Upper lobe of right lung (tissue), 1 donor: Measurements from ENCODE around the gene IGSF3. TPM values are rescaled to one million over a fixed set of nuclear protein-coding genes. Genes with fewer than 3 reads are reported as not detected.

Experiments
- ATAC-seq: fragments of 200-7000 bp; cut with Tn5 transposase; one replicate; pipeline ENCODE4 v1.9.1; 2020; ENCODE audit warnings: mild to moderate bottlenecking, moderate library complexity
- DNase-seq: peaks from one replicate; pipeline ENCODE4 v3.0.0-alpha.2; 2020
- H3K27ac ChIP-seq: fragments of 200-600 bp; one replicate; pipeline ENCODE4 v1.8.0; 2022
- H3K27me3 ChIP-seq: fragments of 200-600 bp; one replicate; pipeline ENCODE4 v1.8.0; 2022; ENCODE audit warnings: mild to moderate bottlenecking
- H3K36me3 ChIP-seq: fragments of 200-600 bp; one replicate; pipeline ENCODE4 v1.8.0; 2022
- H3K4me1 ChIP-seq: fragments of 200-600 bp; one replicate; pipeline ENCODE4 v1.8.0; 2022
- H3K4me3 ChIP-seq: fragments of 200-600 bp; one replicate; pipeline ENCODE4 v1.8.0; 2022; ENCODE audit warnings: mild to moderate bottlenecking
- H3K9me3 ChIP-seq: fragments of 200-600 bp; one replicate; pipeline ENCODE4 v1.8.0; 2022
- CTCF ChIP-seq: fragments of 200-600 bp; IDR thresholded peaks from one replicate; pipeline ENCODE4 v1.8.0; 2022; ENCODE audit warnings: antibody characterized with exemption
- intact Hi-C: fragments of 100-400 bp; cut with DNase I; formaldehyde crosslinking; loops from one replicate; pipeline ENCODE4 v1.11.0; 2022
- microRNA-seq: library from miRNA; unstranded; fragments of <30 nt; microRNA quantifications from one replicate; pipeline ENCODE4 v1.2.0, GENCODE V29; 2020; ENCODE audit warnings: borderline microRNAs expressed
- total RNA-seq: library from RNA; stranded (reverse); fragmentation: NEBNext Ultra II Directional; extraction: Animal tissue kit (Norgen Biotek cat#: 25700); gene quantifications from one replicate; pipeline ENCODE4 v1.2.1, GENCODE V29; 2021
- donor health status: DM: no; HTN: yes; CAD: no; lungs with severe emphysema.

IGSF3 gene
- total RNA-seq, 1 donor from 2014 or later: 20.1 TPM

GRCh38 chr1:116531917-116532316 is 135.6 kb downstream of the IGSF3 start:
- intact Hi-C loops: no loop called here
- TF ChIP-seq CTCF: no peak
- no peak for DNase-seq
- Histone ChIP-seq H3K9me3 (no peaks in the 10 kb centered on the region), H3K4me1 (no peaks in the 10 kb centered on the region), H3K27ac (no peak overlapping the region), H3K4me3 (no peak overlapping the region), H3K36me3 (peaks cover 25% of the 10 kb centered on the region), H3K27me3 (no peaks in the 10 kb centered on the region)
- peak; percentile 52 for ATAC-seq

- intact Hi-C loops: no loop called here
- ATAC-seq (no peak), DNase-seq (no peak)
- Histone ChIP-seq H3K4me3 (no peak overlapping the region), H3K4me1 (no peaks in the 10 kb centered on the region), H3K9me3 (no peaks in the 10 kb centered on the region), H3K27me3 (no peaks in the 10 kb centered on the region), H3K36me3 (peaks cover 10% of the 10 kb centered on the region), H3K27ac (no peak overlapping the region)
- no peak for TF ChIP-seq CTCF
Measured at GRCh38 chr1:116529681-116530080, 137.9 kb downstream of the IGSF3 start.

GRCh38 chr1:116529199-116529631 is 138.3 kb downstream of the IGSF3 start:
- no peak for TF ChIP-seq CTCF
- no peak for DNase-seq
- H3K4me1 ChIP-seq: no peaks in the 10 kb centered on the region
- H3K9me3 ChIP-seq: no peaks in the 10 kb centered on the region
- H3K27ac ChIP-seq: no peak overlapping the region
- H3K4me3 ChIP-seq: no peak overlapping the region
- no peak for ATAC-seq
- intact Hi-C loops: no loop called here
- H3K36me3 ChIP-seq: peaks cover 8% of the 10 kb centered on the region
- no peaks in the 10 kb centered on the region for H3K27me3 ChIP-seq

GRCh38 chr1:116528329-116529083 is 139.0 kb downstream of the IGSF3 start:
- Histone ChIP-seq H3K4me1 (no peaks in the 10 kb centered on the region), H3K27me3 (no peaks in the 10 kb centered on the region), H3K36me3 (peaks cover under 1% of the 10 kb centered on the region), H3K9me3 (no peaks in the 10 kb centered on the region), H3K4me3 (no peak overlapping the region), H3K27ac (no peak overlapping the region)
- no peak for DNase-seq
- TF ChIP-seq CTCF: no peak
- ATAC-seq: no peak
- intact Hi-C loops: no loop called here

- no peak for DNase-seq
- H3K4me3 ChIP-seq: no peak overlapping the region
- H3K27ac ChIP-seq: no peak overlapping the region
- no peaks in the 10 kb centered on the region for H3K4me1 ChIP-seq
- ATAC-seq: no peak
- no peaks in the 10 kb centered on the region for H3K9me3 ChIP-seq
- intact Hi-C loops: no loop called here
- no peak for TF ChIP-seq CTCF
- peaks cover 6% of the 10 kb centered on the region for H3K36me3 ChIP-seq
- no peaks in the 10 kb centered on the region for H3K27me3 ChIP-seq
Measured at GRCh38 chr1:116525440-116525839, 142.1 kb downstream of the IGSF3 start.

Small RNA genes within 50 kb of the gene (microRNA-seq; reads per million reads assigned to microRNA genes)
- gene MIR320B1: not detected
- gene MIR548AC: not detected

Other genes with a start within 250 kb of the IGSF3 start
- 33.2 TPM for gene CD58, start 96.7 kb downstream of the IGSF3 start, total RNA-seq
- 11.4 TPM for gene CD2, start 86.7 kb upstream of the IGSF3 start, total RNA-seq
- gene PTGFRN, start 242.2 kb upstream of the IGSF3 start, total RNA-seq: 31.2 TPM